Adrenal gland (tissue), 12 donors: ENCODE results near the gene APMAP. TPM values are rescaled to one million over a fixed set of nuclear protein-coding genes. Genes with fewer than 3 reads are reported as not detected.
"Not testable (repeated sequence)": the region's sequence is repeated elsewhere in the genome, so short reads cannot be mapped to it uniquely, and the experiment has no call there.

ENCODE experiments used
- DNase-seq, 7 donors: peaks; one replicate each; pipeline ENCODE4 v3.0.0-alpha.2; 2019 to 2020
- H3K27ac ChIP-seq, 5 donors: fragments of 200-600 bp; sonication (generic) in 4 of 5; 1 replicate in 3 of 5; 2 replicates in 2 of 5; pipeline versions ENCODE4 v1.5.1 to v1.8.0; 2016 to 2020; ENCODE audit warnings: mild to moderate bottlenecking in 1 of 5
- H3K27me3 ChIP-seq: fragments of 200-600 bp; 2 replicates; pipeline ENCODE4 v1.8.0; 2021
- H3K36me3 ChIP-seq, 2 donors: fragments of 200-600 bp; replicated peaks in 1 of 2; 1 replicate in 1 of 2; 2 replicates in 1 of 2; pipeline versions ENCODE4 v1.5.1 to v1.8.0; 2018 to 2022
- H3K4me1 ChIP-seq, 2 donors: fragments of 200-600 bp; replicated peaks in 1 of 2; 1 replicate in 1 of 2; 2 replicates in 1 of 2; pipeline versions ENCODE4 v1.5.1 to v1.8.0; 2018 to 2021
- H3K4me3 ChIP-seq, 4 donors: fragments of 200-600 bp; sonication (generic) in 3 of 4; one replicate each; pipeline ENCODE4 v1.5.1; 2016 to 2018
- H3K9me3 ChIP-seq, 3 donors: fragments of 200-600 bp; sonication (generic) in 1 of 3; replicated peaks in 1 of 3; 1 replicate in 2 of 3; 2 replicates in 1 of 3; pipeline versions ENCODE4 v1.5.1 to v1.8.0; 2016 to 2021
- CTCF ChIP-seq, 6 experiments: fragments of 450-650 bp in 4 of 6; fragments of 200-600 bp in 2 of 6; sonication (generic) in 1 of 6; IDR thresholded peaks; 1 replicate in 5 of 6; 2 replicates in 1 of 6; pipeline versions ENCODE4 v1.5.1 to v1.8.0; 2016 to 2021; ENCODE audit warnings: antibody characterized with exemption in 6 of 6, mild to moderate bottlenecking in 2 of 6, moderate library complexity in 1 of 6
- POLR2A ChIP-seq, 2 donors: fragments of 450-650 bp; IDR thresholded peaks; one replicate each; pipeline ENCODE4 v1.6.1; 2017; ENCODE audit warnings: antibody characterized with exemption in 2 of 2, mild to moderate bottlenecking in 2 of 2, moderate library complexity in 1 of 2
- WGBS, 4 donors: extraction: QIAGEN DNeasy Blood & Tissue Kit in 2 of 4; methylation state at CpG; one replicate each; pipeline versions ENCODE4 v1.1.5 to v1.1.7; 2013 to 2017; 5-methylcytosine and 5-hydroxymethylcytosine counted together
- intact Hi-C, 2 donors: fragments of 100-400 bp; cut with DNase I; formaldehyde crosslinking; loops; one replicate each; pipeline versions ENCODE4 v1.14.1 to v1.15.0; 2022 to 2023
- polyA plus RNA-seq, 3 donors: library from polyadenylated mRNA; stranded (reverse); fragments of 200-250 nt in 2 of 3; fragments of 350-450 nt in 1 of 3; fragmentation: Illumina TruSeq in 1 of 3; extraction: RNeasy Lipid Tissue Mini Kit (QIAGEN cat#74804) in 1 of 3; gene quantifications; one replicate each; pipeline ENCODE4 v1.2.3, GENCODE V29; 2013 to 2014
- total RNA-seq, 9 donors: library from RNA; depleted of rRNA in 4 of 9; stranded (reverse); fragments of >200 nt in 4 of 9; fragments of 120-200 nt in 1 of 9; fragmentation: NEBNext Ultra II Directional in 1 of 9; extraction: Animal tissue kit (Norgen Biotek cat#: 25700) in 1 of 9; gene quantifications; one replicate each; pipeline versions ENCODE4 v1.1.0 to v1.2.4, GENCODE V29; 2013 to 2023
- donor health status: healthy with polysubstance abuse.
- donor health status: Bipolar disorder and iron deficiency.
- donor health status: DM: yes; HTN: yes; CAD: no.
- donor health status: DM: no; HTN: no; CAD: no.
- donor health status: DM: no; HTN: no; CAD: no.
- donor health status: DM: yes; HTN: yes; CAD: no.

APMAP gene
- total and polyA plus RNA-seq, 12 donors, result 30.3 to 110 (median 69.7) TPM

- WGBS, 4 donors, result 77 to 88% (median 82%) methylated on average over 2 to 3 of the region's 3 CpGs
- H3K4me3 ChIP-seq, result no peak overlapping the region
- H3K36me3 ChIP-seq, result no peaks in the 10 kb centered on the region
- TF ChIP-seq CTCF (IDR thresholded peaks at IDR 0.05) (no peak), POLR2A (IDR thresholded peaks at IDR 0.05) (no peak)
- intact Hi-C loops, result loop anchor here in 1 of 2 donors (5.0 kb wide), 1 partner anchor 142 kb away; no protein-coding TSS in a partner anchor
- no peaks in the 10 kb centered on the region for H3K4me1 ChIP-seq
- H3K27me3 ChIP-seq, result no peaks in the 10 kb centered on the region
- H3K9me3 ChIP-seq, result no peaks in the 10 kb centered on the region
- no peak for DNase-seq
- H3K27ac ChIP-seq, result no peak overlapping the region
Measured at GRCh38 chr20:24935140-24935539, 57.4 kb downstream of the APMAP start.

DNA sequence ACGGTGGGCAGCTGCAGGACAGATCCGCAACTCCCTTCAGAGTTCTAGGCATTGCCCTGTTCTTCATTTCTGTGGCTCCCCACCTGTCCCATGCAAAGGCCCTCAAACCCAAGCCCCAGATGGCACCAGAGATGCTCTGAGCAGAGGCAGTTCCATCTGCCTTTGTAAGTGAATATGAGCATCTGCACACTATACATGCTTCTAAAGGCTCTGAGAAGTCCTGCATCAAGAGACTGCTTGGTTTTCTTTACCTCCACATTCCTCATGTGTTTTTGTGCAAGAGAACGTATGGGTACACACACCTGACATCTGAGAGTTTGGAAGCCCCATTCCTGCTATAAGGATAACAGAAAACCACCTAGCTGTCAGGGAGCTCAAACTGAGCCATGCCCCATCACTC lies 57.8 kb downstream of the APMAP start:
- Histone ChIP-seq H3K36me3 (no peaks in the 10 kb centered on the region), H3K9me3 (no peaks in the 10 kb centered on the region), H3K27ac (no peak overlapping the region), H3K4me3 (no peak overlapping the region), H3K27me3 (no peaks in the 10 kb centered on the region), H3K4me1 (no peaks in the 10 kb centered on the region)
- TF ChIP-seq POLR2A (IDR thresholded peaks at IDR 0.05) (no peak), CTCF (IDR thresholded peaks at IDR 0.05) (no peak)
- intact Hi-C loops, result loop anchor here in 1 of 2 donors (5.0 kb wide), 1 partner anchor 143 kb away; no protein-coding TSS in a partner anchor
- 62 to 71% (median 69%) methylated on average over 1 to 3 of the region's 3 CpGs for WGBS, 4 donors
- no peak for DNase-seq

GRCh38 chr20:24934101-24934661 lies 58.4 kb downstream of the APMAP start:
- intact Hi-C loops, result no loop called here
- Histone ChIP-seq H3K27ac (no peak overlapping the region), H3K9me3 (no peaks in the 10 kb centered on the region), H3K4me1 (no peaks in the 10 kb centered on the region), H3K36me3 (no peaks in the 10 kb centered on the region), H3K27me3 (no peaks in the 10 kb centered on the region), H3K4me3 (no peak overlapping the region)
- WGBS, 4 donors, result 71 to 87% (median 85%) methylated on average over 4 to 9 of the region's 9 CpGs
- peak in 1 of 7 donors; percentile 30 for DNase-seq
- TF ChIP-seq POLR2A (IDR thresholded peaks at IDR 0.05) (no peak), CTCF (IDR thresholded peaks at IDR 0.05) (no peak)

GRCh38 chr20:24933266-24933908 lies 59.2 kb downstream of the APMAP start:
- no peak overlapping the region for H3K27ac ChIP-seq
- H3K4me3 ChIP-seq, result no peak overlapping the region
- no peaks in the 10 kb centered on the region for H3K36me3 ChIP-seq
- intact Hi-C loops, result no loop called here
- no peaks in the 10 kb centered on the region for H3K4me1 ChIP-seq
- no peaks in the 10 kb centered on the region for H3K9me3 ChIP-seq
- no peaks in the 10 kb centered on the region for H3K27me3 ChIP-seq
- TF ChIP-seq POLR2A (IDR thresholded peaks at IDR 0.05) (no peak), CTCF (IDR thresholded peaks at IDR 0.05) (no peak)
- peak in 1 of 7 donors; percentile 23 for DNase-seq
- 74 to 88% (median 85%) methylated on average over 1 to 7 of the region's 7 CpGs for WGBS, 4 donors

GRCh38 chr20:24931893-24932292 lies 60.7 kb downstream of the APMAP start:
- intact Hi-C loops, H3K27me3 ChIP-seq, H3K9me3 ChIP-seq, H3K4me1 ChIP-seq, H3K4me3 ChIP-seq, H3K36me3 ChIP-seq, DNase-seq, H3K27ac ChIP-seq: not testable (repeated sequence)
- 54 to 69% (median 59%) methylated on average over 1 of the region's 1 CpG for WGBS, 4 donors
